A673 (cell line): ENCODE measurements around the gene DNHD1. TPM values are rescaled to one million over a fixed set of nuclear protein-coding genes. Genes with fewer than 3 reads are reported as not detected.
"Not testable (repeated sequence)": the region's sequence is repeated elsewhere in the genome, so short reads cannot be mapped to it uniquely, and the experiment has no call there.

Experiments
- BruUV-seq: library from RNA; stranded (reverse); fragments of 400-500 nt; replicated peaks from 2 replicates; lab custom pipeline; 2021; lab: Mats Ljungman, UMichigan
- CTCF ChIA-PET: fragments of 300-600 bp; sonication (Branson Sonifier 250); formaldehyde crosslinking; loops from one replicate; lab custom pipeline; 2022; ENCODE audit warnings: antibody characterized with exemption; lab: Charles Lee
- POLR2A ChIA-PET: fragments of 300-600 bp; sonication (Branson Sonifier 250); formaldehyde crosslinking; loops from one replicate; lab custom pipeline; 2022; ENCODE audit warnings: antibody characterized with exemption; ENCODE audit not compliant: low non-redundant PET; lab: Charles Lee
- DNase-seq: peaks from one replicate; pipeline ENCODE4 v3.0.0-alpha.2; 2015; ENCODE audit warnings: low spot score
- H3K27ac ChIP-seq: fragments of 200-600 bp; sonication (generic); 2 replicates; pipeline ENCODE4 v1.5.1; 2016; ENCODE audit warnings: mixed run types, low read depth, mild to moderate bottlenecking, mixed read lengths, antibody characterized with exemption, low read length; ENCODE audit not compliant: poor library complexity, severe bottlenecking
- H3K27me3 ChIP-seq: fragments of 200-600 bp; sonication (generic); replicated peaks from 2 replicates; pipeline ENCODE4 v1.6.1; 2017; ENCODE audit warnings: mixed run types, low read depth, mild to moderate bottlenecking, mixed read lengths, antibody characterized with exemption, low read length; ENCODE audit not compliant: insufficient read depth, poor library complexity
- H3K36me3 ChIP-seq: fragments of 200-600 bp; sonication (generic); 2 replicates; pipeline ENCODE4 v1.6.1; 2016; ENCODE audit warnings: mixed run types, mild to moderate bottlenecking, mixed read lengths, antibody characterized with exemption, low read length; ENCODE audit not compliant: insufficient read depth, poor library complexity, severe bottlenecking
- H3K4me1 ChIP-seq: fragments of 200-600 bp; sonication (generic); 2 replicates; pipeline ENCODE4 v1.6.1; 2017; ENCODE audit warnings: mixed run types, mild to moderate bottlenecking, mixed read lengths, antibody characterized with exemption, low read length; ENCODE audit not compliant: insufficient read depth, poor library complexity, severe bottlenecking
- H3K4me3 ChIP-seq: fragments of 200-600 bp; sonication (generic); 2 replicates; pipeline ENCODE4 v1.5.1; 2016; ENCODE audit warnings: low read depth, mixed run types, mild to moderate bottlenecking, mixed read lengths, low read length; ENCODE audit not compliant: poor library complexity, severe bottlenecking
- H3K9me3 ChIP-seq: fragments of 200-600 bp; sonication (generic); 2 replicates; pipeline ENCODE4 v1.6.1; 2016; ENCODE audit warnings: mixed run types, low read depth, mild to moderate bottlenecking, mixed read lengths, antibody characterized with exemption, low read length; ENCODE audit not compliant: poor library complexity, severe bottlenecking
- EZH2 ChIP-seq: fragments of 200-600 bp; sonication (generic); IDR thresholded peaks from 2 replicates; pipeline ENCODE4 v1.6.1; 2017; ENCODE audit warnings: borderline replicate concordance, low read depth, mild to moderate bottlenecking, mixed read lengths, antibody characterized with exemption, low read length; ENCODE audit not compliant: poor library complexity, severe bottlenecking
- intact Hi-C: fragments of 100-400 bp; cut with micrococcal nuclease; formaldehyde crosslinking; loops from one replicate; pipeline ENCODE4 v1.10.0; 2022; ENCODE audit not compliant: unreplicated experiment
- total RNA-seq: library from RNA; stranded (reverse); gene quantifications from 2 replicates; pipeline ENCODE4 v1.2.3, GENCODE V29; 2021
- TF ChIP-seq, protein P1 (sequence below): fragments of 300-800, 200-600 bp; sonication (generic); conservative IDR thresholded peaks from 2 replicates; pipeline ENCODE4 v1.5.1; 2017; ENCODE audit warnings: low read depth, mild to moderate bottlenecking, antibody characterized with exemption, low read length, moderate library complexity, mixed read lengths

DNHD1 gene
- total RNA-seq, 1 experiment from 2014 or later, result 20.1 TPM

DNA sequence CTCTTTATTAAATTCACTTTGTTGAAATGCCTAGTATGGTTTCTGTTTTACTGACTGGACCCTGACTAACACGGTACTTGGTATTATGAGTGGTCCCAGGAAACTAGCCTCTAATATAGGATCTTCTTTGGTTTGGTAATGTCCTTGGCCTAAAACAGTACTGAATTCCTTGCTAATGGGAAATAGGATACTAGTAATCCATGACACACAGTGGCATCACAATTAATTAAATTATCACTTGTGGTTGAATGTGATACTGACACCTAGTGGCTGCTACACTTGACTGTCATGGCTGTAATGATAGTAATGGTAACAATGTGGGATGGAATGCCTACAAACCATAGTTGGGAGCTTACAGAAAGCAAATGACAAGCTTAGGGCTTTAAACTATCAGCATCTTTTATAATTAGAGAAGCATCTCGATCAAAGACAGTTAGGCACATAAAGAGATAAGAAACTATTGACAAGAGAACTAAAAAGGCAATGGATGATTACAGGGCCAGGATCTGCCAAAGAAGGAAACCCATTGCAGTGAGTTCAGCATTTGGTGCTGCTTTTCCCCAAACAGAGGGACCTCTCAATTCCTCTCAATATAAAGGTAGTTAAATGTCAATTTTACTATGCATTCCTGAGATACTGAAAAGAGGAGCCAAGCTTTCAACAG is 8.6 kb downstream of the DNHD1 start:
- H3K4me1 ChIP-seq, result peaks cover 14% of the 10 kb centered on the region
- peaks cover 25% of the 10 kb centered on the region for H3K36me3 ChIP-seq
- ChIA-PET POLR2A (no interaction called here), CTCF (interaction anchor here (2.4 kb wide), 1 partner anchor 127 kb away, joined by 15 read pairs; no protein-coding TSS in a partner anchor)
- H3K4me3 ChIP-seq, result no peak overlapping the region
- intact Hi-C loops, result loop anchor here (1.0 kb wide), 1 partner anchor 126 kb away; no protein-coding TSS in a partner anchor
- BruUV-seq, result no TSS peak
- TF ChIP-seq, protein P1, sequence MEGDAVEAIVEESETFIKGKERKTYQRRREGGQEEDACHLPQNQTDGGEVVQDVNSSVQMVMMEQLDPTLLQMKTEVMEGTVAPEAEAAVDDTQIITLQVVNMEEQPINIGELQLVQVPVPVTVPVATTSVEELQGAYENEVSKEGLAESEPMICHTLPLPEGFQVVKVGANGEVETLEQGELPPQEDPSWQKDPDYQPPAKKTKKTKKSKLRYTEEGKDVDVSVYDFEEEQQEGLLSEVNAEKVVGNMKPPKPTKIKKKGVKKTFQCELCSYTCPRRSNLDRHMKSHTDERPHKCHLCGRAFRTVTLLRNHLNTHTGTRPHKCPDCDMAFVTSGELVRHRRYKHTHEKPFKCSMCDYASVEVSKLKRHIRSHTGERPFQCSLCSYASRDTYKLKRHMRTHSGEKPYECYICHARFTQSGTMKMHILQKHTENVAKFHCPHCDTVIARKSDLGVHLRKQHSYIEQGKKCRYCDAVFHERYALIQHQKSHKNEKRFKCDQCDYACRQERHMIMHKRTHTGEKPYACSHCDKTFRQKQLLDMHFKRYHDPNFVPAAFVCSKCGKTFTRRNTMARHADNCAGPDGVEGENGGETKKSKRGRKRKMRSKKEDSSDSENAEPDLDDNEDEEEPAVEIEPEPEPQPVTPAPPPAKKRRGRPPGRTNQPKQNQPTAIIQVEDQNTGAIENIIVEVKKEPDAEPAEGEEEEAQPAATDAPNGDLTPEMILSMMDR, result peak; percentile 84
- no peak for TF ChIP-seq EZH2
- DNase-seq, result peak; percentile 80
- H3K27ac ChIP-seq, result peak overlapping the region; percentile 47
- no peaks in the 10 kb centered on the region for H3K27me3 ChIP-seq
- no peaks in the 10 kb centered on the region for H3K9me3 ChIP-seq

DNA sequence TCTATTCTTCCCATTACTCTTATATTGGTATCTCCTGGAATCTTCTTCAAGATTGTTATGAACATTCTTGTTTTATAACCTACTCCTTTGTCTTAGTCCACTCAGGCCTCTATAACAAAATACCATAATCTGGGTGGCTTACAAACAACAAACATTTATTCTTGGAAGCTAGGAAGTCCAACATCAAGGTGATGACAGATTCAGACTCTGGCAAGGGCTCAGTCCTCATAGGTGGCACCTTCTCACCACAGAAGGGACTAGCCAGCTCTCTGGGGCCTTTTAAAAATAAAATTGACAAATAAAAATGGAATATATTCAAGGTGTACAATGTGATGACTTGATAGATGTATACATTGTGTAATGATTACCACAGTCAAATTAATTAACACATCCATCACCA is 19.8 kb downstream of the DNHD1 start:
- BruUV-seq, result no TSS peak
- no peaks in the 10 kb centered on the region for H3K9me3 ChIP-seq
- H3K4me1 ChIP-seq, result no peaks in the 10 kb centered on the region
- H3K27me3 ChIP-seq, result no peaks in the 10 kb centered on the region
- TF ChIP-seq, protein P1, result no peak
- TF ChIP-seq EZH2, result no peak
- intact Hi-C loops, result no loop called here
- CTCF ChIA-PET, result no interaction called here
- POLR2A ChIA-PET, result no interaction called here
- no peak overlapping the region for H3K4me3 ChIP-seq
- H3K36me3 ChIP-seq, result peaks cover 34% of the 10 kb centered on the region
- no peak for DNase-seq
- H3K27ac ChIP-seq, result no peak overlapping the region

DNA sequence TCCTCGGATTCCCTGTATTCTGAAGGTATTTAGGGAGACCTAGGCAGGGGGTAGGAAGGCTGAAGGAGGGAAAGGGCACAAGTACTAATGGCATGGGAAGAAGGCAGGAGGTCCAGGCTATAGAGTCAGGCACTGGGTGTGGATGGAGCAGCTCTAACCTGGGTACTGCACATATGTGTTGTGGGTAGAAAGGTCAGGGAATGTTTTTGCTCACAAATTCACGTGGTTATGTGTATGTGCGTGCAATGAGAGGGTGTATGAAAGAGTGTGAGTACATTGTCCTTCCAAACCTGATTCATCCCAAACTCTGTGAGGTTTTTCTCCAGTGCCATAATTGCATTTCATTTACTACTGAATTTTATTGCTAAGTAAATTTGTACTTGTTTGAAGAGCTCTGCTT is 23.2 kb downstream of the DNHD1 start:
- intact Hi-C loops, result no loop called here
- ChIA-PET POLR2A (no interaction called here), CTCF (no interaction called here)
- H3K4me3 ChIP-seq, result no peak overlapping the region
- H3K36me3 ChIP-seq, result peaks cover 19% of the 10 kb centered on the region
- no peak overlapping the region for H3K27ac ChIP-seq
- DNase-seq, result no peak
- no peaks in the 10 kb centered on the region for H3K27me3 ChIP-seq
- TF ChIP-seq, protein P1, result no peak
- no peak for TF ChIP-seq EZH2
- no peaks in the 10 kb centered on the region for H3K9me3 ChIP-seq
- no peaks in the 10 kb centered on the region for H3K4me1 ChIP-seq
- no TSS peak for BruUV-seq

DNA sequence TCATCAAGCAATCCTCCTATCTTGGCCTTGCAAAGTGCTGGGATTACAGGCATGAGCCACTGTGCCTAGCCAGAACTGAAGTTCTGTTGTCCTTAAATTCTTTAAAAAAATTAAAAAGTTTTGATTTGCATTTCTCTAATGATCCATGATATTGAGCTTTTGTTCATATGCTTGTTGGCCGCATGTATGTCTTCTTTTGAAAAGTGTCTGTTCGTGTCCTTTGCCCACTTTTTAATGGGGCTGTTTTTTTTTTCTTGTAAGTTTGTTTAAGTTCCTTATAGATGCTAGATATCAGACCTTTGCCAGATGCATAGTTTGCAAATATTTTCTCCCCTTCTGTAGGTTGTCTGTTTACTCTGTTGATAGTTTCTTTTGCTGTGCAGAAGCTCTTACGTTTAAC is 24.9 kb downstream of the DNHD1 start:
- POLR2A ChIA-PET, H3K27ac ChIP-seq, H3K27me3 ChIP-seq, BruUV-seq, H3K4me1 ChIP-seq, H3K4me3 ChIP-seq, intact Hi-C loops, DNase-seq, CTCF ChIA-PET, H3K9me3 ChIP-seq: not testable (repeated sequence)
- H3K36me3 ChIP-seq, result peaks cover 14% of the 10 kb centered on the region
